IPS DF 4.7 (cell line): ENCODE measurements around the gene MPST.
"Not testable (repeated sequence)": the region's sequence is repeated elsewhere in the genome, so short reads cannot be mapped to it uniquely, and the experiment has no call there.

Experiments
- DNase-seq: peaks from one replicate; pipeline ENCODE4 v3.0.0-alpha.2; 2013; ENCODE audit warnings: low spot score; ENCODE audit errors: extremely low read depth

The MPST gene

DNA sequence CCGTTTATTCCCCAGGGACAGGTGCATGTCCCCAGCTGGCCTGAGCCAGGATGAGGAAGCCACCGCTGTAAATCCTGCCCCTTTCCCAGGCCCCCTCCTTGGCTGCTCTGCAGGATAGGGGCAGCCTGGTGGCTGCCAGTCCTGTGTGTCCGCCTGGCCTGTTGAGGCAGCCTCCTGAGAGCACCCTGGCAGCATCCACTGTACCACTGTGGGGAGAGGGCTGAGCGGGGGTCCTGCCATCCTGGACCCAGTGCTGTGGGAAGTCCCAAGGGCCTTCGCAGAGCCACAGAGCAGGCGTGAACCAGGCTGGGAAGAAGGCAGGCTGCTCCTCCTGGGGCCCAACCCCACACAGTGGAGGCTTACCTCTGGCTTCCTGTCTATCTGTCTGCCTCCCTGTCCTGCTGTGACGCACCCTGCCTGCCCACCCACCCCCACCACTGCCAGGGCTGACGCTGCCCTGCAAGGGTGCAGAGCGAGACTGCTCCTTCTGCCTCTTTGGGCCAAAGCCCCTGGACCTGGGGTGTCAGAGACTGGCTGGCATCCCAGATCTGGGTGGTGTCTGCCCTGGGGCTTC, 40.4 kb downstream of the MPST start:
- DNase-seq: no peak

DNA sequence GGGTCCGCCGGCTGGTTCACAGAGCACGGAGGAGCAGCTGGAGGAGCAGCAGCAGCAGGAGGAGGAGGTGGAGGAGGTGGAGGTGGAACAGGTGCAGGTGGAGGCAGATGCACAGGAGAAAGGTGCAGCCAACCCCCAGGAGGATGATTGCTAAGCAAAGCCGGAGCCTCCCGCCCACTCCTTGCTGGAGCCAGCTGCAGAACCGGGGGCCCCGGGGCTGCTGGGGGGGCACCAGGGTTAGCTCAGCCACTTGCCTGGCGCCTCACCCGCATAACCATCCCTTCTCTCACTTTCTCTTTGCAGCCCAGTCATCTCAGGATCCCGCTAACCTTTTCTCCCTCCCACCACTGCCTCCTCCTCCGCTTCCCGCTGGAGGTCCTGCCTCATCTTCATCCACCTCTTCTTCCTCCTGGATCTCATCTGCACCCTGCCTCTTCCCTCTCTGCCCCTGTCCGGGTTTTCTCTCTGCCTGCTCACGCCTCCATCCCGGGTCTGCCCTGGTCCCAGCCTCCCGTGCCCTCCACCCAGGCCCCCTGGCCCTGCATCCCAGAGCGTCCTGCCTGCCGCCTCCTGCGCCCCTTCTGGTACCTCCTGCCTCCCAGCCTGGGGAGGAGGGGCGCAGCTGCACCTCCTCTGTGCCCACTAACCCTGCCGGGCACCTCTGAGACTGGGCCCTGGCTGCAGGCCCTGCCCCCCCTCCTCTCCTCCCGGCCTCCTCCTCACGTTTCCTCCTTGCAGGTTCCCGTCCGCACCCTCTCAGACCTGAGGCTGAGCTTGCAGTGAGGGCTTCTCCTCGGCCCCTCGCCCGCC, 41.5 kb downstream of the MPST start:
- DNase-seq: no peak

DNA sequence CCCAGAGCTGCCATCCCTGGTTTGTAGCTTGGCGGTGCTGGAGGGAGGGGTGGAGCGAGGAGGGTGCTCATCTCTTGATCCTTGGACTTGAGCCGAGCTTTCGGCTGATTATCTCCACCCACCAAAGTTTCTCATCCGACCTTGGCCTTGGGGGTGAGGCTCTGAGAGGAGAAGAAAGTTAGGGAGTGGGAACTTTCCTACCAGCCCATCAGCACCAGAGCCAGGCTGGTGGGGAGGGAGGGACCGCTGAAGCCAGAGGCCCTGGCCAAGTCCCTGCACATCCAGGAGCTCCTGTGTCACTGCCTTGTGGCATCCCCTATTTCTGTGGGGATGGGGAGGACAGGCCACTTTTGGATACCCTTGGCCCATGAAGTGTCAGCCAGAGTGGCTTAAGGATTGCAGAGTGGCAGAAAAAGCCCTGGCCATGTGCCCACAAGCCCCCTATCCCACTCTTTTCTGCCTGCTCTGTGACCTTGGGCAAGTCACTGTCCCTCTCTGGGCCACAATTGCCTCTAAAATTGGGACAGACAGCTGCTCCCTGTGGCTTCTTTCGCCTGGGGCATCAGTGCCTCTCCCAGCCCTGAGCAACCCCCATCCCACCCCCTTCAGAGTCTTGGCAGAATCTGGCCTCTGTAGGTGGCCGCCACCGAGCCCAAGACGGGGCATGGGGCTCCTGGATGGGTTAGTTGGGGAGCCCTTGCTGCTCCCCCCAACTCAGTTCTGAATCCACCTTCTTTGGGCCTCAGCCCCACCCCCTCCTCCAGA, 42.3 kb downstream of the MPST start:
- DNase-seq: no peak

DNA sequence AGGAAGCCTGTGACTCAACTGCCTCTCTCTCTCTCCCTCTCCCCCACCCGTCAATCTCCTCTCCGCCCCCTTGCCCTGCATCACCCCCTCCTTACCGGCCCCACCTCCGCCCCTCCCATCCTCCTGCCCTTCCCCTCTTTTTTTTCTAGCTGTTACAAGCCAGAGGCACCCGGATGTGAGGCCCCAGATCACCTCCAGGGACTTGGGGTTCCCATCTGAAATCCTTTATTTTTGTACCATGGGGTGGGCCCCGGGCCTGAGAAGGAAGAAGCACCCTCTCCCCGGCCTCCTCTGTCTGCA, 42.8 kb downstream of the MPST start:
- DNase-seq: no peak

DNA sequence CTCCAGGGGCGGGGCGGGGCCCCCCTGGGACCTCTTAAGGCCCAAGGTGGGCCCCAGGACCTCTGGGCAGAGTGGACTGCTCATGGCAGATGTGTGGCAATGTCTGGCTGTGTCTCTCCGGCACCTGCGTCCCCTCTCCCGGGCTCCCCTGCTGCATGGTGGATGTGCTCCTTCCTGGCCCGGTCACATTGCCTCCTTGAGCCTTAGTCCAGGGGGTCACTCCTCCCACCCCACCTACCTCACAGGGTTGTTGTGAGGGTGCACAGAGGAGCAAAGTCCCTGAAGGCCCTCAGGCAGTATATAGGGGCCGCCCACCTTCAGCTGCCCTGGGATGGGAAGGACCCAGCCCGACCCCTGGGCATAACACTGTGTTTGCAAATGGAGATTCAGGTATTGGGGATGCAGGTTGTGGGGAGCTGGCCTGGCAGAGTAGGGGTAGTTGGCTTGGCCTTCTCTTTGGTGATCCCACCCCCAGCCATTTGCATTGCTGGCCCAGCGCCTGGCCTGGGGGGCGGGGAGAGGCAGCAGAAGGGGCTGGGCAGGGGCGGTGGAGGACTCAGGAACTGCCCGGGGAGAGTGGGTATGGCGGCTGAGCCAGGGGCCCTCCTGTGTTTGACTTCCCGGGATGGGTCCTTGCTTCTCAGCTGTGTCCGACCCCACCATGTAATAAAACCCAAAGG, 43.3 kb downstream of the MPST start:
- no peak for DNase-seq

DNA sequence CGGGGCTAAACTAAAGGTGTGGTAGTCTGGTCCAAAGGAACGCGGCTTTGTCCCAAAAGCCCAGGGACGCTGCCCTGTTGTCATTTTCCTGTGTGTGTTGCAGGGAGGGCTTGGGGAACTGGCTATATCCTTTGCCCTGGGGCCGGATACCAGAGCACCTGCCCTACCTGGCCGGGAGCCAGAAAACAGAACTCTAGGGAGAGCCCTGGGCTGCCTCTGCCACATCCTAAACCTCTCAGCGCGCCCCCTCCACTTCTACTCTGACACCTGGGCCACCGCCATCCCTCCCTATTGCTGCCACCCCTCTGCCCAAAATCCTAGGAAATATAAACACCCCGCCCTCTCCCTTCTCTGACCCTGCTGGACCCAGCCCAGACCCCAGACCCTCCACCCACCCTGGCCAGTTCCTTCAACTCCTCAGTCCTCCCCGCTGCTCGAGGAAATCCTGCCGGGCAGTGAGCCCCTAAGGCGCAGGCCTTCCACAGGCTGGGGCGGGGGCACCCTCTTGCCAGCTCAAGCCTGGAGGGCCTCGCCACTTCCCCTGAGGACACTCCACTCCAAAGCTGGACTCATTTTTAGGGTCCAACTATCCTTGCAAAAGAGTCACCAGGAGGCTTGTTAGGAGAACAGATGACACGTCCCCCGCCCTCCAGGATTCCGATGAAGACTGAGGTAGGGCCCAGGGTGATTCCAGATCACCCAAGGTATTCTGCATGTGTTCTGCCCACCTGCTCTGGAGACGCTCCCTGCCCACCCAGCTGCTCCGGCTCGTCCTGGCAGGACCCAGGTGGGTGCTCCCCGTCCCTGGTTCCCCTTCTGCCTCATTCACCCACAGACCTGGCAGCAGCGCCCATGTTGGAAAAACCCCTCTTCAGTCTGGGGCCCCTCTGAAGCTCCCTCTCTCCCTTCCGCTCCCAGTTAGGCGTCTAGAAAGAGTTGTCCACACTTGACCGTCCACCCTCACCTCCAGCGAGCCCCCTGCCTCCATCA, 44.2 kb downstream of the MPST start:
- no peak for DNase-seq

DNA sequence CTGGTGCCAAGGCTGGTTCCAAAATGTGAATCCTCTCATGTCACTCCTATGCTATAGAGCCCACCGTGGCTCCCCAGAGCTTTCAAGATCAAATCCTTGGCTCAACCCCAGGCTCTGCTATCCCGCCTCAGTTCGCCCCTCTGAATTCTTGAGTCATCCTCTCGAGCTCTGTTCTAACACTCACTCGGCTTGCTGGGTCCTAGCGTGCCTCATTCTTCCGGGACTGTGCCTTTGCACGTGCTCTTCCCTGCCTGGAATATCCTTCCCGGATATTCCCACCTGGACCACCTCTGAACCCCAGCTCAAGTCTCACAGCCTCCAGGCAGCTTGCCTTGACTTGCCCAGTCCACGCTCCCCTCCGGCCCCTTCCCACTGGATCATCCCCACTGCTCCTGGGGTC, 45.0 kb downstream of the MPST start:
- no peak for DNase-seq

DNA sequence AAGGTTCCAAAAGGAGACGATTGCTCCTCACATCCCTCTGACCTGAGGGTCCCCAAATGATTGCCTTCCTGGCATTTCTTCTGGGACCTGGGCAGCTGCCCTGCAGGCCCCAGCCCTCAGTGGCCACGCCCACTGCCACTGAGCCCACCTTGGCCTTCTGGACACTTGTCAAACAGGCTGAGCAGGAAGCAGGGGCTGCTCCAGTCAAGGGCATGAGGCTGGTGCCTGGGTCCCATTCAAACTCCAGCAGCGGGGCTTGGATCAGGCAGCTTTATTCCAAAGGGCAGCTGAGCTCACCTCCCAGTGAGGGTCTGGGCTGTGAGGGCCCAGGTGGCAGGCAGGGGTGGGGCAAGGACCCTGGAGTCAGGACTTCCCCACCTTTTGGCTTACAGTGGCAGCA, 45.6 kb downstream of the MPST start:
- no peak for DNase-seq

DNA sequence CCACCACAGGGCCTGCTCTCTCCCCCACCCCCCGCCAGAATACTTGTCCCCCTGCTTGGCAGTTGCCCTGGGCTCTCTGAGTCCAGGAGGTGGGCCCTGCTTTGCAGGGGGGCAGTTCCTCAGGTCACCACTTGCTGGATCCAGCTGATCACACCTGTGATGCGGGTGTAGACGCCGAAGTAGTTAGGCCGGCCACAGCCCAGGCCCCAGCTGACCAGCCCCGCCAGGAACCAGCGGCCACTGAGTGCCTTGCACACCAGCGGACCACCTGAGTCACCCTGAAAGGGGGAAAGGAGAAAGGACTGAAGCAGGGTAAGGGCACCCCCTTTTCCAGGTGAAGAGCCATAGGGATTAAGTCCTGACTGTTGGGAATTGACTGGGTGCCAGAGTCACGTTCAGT, 46.4 kb downstream of the MPST start:
- DNase-seq: no peak

DNA sequence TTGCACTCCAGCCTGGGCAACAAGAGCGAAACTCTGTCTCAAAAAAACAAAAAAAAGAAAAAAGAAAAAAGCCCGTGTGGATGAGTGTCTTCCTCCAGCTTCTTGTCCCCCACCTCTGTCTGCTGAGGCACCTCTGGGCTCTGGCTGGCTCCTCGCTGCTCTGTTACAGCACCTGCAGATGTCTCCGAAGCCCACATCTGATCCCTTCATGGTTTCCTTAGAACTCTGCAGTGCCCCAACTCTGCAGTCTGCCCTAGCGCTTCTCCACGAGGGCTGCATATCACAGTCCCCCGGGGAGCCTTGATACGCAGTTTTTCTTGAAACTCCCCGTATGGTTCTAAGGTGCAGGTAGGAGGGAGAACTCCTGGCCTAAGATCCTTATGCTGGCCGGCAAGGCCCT, 47.9 kb downstream of the MPST start:
- no peak for DNase-seq

DNA sequence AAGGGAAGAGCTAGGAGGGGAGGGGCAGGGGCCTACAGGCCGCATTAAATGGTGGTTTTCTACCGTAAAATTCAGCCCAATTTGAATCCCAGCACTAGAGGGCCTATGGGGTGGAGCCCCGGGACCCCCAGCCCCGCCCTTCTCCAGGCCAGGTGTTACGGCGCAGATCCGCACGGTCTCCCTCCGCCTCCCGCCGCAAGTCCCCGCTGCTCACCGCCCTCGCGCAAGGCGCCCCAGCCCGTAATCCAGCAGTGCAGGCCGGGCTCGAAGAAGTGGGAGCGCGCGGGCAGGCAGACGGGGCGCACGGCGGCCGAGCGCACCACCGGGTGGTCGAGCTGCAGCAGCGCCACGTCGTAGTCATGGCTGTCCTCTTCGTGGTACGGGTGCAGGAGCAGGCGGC, 49.3 kb downstream of the MPST start:
- no peak for DNase-seq

DNA sequence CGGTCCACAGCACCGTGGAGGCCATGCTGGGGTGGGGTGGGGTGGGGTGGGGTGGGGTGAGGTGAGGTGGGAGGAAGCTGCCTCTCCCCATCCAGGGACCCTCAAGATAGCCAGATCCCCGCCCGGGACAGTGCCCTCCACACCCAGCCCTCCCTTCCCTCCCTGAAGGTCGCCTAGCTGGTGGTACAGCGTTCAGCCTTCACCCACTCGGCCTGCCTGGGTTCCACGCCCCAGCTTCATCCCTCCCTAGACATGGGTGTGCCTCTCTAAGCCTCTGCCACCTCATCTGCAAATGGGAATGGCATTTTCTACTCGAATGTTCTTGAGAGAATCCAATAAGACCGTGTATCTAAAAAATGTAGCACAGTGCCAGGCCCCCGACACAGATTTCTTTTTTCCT, 49.8 kb downstream of the MPST start:
- DNase-seq: no peak

DNA sequence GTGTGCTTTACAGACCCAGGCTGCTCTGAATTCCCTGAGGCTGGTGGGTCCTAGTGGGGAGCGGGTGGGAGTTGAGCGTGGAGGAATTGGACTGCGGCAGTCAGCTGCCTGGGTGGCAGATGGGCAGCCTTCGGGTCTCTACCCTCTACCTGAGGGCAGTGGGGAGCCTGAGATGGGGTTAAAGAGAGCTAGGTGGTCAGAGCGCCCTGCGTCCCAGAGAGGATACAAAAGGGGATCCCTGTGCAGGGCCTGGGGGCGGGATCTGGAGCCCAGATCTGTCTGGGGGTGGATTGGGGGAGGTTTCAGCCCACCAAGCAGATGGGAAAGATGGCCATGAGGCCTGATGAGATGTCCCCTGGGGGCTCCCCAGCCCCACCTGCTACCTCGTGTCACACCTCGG, 50.2 kb downstream of the MPST start:
- no peak for DNase-seq

DNA sequence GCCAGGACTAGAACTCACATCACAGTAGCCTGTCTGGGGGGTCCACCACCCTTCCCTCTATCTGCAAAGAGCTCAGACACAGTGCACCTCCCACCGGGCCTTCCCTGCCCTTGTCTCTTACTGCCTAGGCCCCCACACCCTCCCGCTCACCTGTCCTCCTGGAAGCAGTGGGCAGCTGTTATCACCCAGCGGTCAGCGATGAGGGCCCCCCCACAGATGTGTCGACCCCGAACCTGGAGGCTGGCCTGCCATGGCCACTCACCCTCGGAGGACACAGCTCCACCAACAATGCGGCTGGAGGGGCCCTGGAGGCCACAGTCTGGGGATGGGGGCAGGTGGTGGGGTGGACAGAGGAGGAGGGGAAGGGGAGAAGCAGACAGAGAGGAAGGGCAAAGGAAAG, 50.8 kb downstream of the MPST start:
- no peak for DNase-seq

DNA sequence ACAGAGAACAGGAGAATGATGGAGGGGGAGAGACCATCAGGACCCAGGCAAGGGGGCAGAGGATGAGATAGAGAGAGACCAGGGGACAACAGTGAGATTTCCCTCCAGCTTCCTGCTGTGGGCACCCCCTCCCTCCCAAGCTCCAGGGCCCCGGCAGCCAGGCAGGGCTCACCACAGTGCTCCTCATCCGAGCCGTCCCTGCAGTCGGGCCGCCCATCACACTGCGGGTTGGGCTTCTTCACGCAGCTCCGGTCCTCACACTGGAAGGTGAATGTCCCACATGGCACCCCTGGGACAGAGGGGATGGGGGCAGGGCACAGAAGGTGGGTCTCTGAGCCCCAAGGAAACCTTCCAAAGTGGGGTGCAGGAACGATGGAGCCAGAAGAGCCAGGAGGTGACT, 51.2 kb downstream of the MPST start:
- DNase-seq: no peak

DNA sequence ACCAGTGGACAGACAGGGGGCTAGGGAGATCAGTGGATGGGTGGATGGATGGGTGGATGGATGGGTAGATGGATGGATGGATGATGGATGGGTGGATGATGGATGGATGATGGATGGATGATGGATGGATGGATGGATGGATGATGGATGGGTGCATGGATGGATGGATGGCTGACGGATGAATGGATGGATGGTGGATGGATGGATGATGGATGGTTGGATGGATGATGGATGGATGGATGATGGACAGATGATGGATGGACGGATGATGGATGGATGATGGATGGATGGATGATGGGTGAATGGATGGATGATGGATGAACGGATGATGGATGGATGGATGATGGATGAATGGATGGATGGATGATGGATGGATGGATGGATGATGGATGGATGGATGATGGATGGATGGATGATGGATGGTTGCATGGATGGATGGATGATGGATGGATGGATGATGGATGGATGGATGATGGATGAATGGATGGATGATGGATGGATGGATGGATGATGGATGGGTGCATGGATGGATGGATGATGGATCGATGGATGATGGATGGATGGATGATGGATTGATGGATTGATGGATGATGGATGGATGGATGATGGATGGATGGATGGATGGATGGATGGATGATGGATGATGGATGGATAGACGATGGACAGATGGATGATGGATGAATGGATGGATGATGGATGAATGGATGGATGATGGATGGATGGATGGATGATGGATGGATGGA, 52.5 kb downstream of the MPST start:
- not testable (repeated sequence) for DNase-seq

DNA sequence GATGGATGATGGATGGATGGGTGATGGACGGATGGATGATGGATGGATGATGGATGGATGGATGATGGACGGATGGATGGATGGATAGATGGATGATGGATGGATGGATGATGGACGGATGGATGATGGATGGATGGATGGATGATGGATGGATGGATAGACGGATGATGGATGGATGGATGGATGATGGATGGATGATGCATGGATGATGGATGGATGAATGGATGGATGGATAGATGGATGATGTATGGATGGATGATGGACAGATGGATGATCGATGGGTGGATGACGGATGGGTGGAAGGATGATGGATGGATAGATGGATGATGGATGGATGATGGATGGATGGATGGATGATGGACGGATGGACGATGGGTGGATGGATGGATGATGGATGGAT, 53.1 kb downstream of the MPST start:
- DNase-seq: no peak

DNA sequence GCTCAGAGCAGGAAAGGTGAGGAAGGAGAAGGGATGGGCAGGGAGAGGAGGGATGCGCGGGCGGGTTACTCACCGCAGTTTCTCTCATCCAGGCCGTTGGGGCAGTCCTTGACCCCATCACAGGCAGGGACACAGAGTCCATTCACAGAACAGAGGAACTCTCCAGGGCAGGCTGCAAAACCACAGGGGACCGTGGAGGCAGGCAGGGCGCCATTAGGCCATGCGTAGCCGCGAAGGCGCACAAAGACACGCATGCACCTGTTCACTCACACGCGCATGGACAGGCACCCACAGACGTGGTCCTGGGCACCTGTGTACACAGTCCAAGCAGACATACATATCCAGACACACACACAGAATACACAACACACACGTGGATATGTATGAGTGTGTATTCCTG, 55.0 kb downstream of the MPST start:
- no peak for DNase-seq

DNA sequence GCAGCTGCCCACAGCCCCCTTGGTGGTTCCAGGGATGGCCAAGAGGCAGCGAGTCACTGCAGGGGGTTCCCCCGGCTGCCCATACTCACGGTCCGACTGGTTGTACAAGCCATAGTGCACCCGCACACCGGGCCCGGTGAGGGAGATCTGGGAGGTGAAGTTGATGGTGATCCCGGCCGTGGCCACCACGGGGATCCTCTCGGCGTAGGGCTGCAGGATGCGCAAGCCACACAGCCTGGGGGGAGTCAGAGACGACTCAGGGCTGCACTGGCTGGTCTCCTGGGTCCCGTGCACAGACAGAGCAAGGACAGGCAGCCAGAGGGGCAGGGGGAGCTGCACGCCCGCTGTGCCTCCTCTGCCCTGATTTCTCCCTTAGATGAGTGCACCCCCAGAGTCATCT, 55.5 kb downstream of the MPST start:
- DNase-seq: no peak

DNA sequence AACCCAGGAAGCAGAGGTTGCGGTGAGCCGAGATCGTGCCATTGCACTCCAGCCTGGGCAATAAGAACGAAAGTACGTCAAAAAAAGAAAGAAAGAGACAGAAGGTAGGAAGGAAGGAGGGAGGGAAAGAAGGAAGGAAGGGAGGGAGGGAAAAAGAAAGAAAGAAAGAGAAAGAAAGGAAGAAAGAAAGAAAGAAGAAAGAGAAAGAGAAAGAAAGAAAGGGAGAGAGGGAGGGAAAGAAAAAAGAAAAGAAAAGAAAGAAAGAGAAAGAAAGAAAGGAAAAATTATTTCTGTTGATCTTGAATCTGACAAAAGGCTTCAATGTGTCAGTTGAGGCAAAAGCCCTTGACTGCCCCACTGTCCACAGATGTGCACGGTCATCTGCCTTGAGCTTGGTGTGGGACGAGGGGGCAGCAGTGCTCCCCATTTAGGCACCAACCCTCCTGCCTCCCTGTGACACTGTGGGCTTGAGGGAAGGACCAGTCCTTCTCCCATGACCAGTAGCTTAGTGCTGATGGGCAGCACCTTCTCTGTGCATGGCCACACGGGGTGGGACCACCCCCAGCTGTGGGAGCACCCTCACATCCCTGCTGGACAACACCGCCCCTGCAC, 56.4 kb downstream of the MPST start:
- DNase-seq: no peak
